Measurements from ENCODE around the gene TRIM59.

The TRIM59 gene

DNA sequence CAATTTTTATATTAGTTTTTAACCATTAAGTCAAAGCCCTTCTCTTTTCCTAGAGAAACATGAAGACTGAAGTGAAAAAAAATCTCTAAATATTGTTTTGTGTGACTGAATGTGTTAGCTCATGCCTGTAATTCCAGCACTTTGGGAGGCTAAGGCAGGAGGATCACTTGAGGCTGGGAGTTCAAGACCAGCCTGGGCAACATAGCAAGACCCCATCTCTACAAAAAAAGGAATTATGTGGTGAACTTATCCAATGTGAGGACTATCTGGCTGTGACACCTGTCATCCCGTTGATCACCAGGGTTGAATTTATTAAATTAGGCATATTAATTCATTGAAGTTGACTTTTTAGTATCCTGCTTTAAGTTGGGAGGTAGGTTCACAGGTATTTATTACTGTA lies 37.1 kb downstream of the TRIM59 start:
- H3K4me3 ChIP-seq, result no peak overlapping the region
- no peak overlapping the region for H3K27ac ChIP-seq
- TF ChIP-seq, protein P1, sequence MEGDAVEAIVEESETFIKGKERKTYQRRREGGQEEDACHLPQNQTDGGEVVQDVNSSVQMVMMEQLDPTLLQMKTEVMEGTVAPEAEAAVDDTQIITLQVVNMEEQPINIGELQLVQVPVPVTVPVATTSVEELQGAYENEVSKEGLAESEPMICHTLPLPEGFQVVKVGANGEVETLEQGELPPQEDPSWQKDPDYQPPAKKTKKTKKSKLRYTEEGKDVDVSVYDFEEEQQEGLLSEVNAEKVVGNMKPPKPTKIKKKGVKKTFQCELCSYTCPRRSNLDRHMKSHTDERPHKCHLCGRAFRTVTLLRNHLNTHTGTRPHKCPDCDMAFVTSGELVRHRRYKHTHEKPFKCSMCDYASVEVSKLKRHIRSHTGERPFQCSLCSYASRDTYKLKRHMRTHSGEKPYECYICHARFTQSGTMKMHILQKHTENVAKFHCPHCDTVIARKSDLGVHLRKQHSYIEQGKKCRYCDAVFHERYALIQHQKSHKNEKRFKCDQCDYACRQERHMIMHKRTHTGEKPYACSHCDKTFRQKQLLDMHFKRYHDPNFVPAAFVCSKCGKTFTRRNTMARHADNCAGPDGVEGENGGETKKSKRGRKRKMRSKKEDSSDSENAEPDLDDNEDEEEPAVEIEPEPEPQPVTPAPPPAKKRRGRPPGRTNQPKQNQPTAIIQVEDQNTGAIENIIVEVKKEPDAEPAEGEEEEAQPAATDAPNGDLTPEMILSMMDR (IDR thresholded peaks at IDR 0.05), result no peak
- DNase-seq (ENCODE audit: low spot score), result no peak

DNA sequence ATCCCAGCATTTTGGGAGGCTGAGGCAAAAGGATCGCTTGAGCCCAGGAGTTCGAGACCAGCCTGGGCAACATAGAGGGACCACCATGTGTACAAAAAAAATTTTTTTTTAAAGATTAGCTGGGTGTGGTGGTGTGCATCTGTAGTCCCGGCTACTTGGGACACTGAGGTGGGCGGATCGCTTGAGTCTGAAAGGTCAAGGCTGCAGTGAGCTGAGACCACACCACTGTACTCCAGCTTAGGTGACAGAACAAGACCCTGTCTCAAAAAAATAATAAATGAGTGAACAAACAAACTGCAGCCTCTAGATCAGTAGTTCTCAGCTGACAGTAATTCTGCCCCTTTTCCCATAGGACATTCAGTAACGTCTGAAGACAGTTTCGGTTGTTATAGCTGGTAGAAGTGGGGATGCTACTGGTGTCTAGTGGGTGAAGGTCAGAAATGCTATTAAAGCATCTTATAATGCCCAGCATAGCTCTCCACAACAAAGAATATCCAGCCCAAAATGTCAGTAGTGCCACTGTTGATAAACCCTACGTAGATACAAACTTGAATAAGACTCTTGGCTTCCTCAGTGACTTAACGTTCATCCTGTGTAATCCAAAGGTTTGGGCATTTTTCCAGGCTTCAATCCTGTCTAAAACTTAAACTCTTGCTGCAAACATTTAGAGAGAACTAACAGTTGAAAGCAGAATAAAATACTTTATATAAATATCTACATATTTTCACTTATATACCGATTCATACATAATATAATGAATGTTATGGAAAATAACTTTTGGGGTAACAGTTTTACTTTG lies 39.6 kb downstream of the TRIM59 start:
- H3K4me3 ChIP-seq, result peak overlapping the region; percentile 23
- TF ChIP-seq, protein P1 (IDR thresholded peaks at IDR 0.05), result no peak

DNA sequence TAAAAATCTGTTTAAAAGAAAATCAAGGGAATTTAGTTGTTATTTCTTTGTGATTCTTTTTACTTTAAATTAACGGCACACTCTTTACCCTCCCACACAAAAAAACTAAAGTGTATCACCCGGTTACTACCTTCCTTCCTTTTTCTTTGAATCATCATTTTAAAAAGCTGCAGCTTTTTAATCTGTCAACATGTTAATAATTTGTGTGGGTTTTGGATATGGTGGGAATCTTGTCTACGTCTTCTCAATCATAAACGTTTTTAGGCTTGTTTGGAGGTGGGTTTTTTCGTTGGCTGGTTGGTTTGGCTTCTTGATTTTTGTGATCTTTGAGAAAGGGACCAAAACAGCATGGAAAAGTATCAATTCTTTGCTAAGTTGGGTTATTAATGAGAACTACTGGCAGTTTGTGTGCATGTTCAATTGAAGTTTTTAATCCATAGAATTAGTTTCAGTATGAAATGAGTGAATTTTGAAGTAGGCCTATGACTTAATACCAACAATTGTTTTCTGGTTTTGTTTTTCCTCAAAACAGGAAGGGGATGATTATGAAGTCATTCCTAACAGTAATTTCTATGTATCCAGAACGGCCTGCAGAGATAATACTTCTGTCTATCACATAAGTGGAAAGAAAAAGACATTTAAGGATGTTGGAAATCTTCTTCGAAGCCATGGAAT lies 45.7 kb downstream of the TRIM59 start:
- TF ChIP-seq, protein P1 (IDR thresholded peaks at IDR 0.05), result no peak
- DNase-seq (ENCODE audit: low spot score), result no peak
- Histone ChIP-seq H3K27ac (peak overlapping the region; percentile 60 to 85), H3K4me3 (peak overlapping the region; percentile 91)

More for the DNA sequence above, 39.6 kb downstream of the TRIM59 start:
- H3K27ac ChIP-seq, result peak overlapping the region in 1 of 2 donors; percentile 18
- no peak for DNase-seq (ENCODE audit: low spot score)

DNA sequence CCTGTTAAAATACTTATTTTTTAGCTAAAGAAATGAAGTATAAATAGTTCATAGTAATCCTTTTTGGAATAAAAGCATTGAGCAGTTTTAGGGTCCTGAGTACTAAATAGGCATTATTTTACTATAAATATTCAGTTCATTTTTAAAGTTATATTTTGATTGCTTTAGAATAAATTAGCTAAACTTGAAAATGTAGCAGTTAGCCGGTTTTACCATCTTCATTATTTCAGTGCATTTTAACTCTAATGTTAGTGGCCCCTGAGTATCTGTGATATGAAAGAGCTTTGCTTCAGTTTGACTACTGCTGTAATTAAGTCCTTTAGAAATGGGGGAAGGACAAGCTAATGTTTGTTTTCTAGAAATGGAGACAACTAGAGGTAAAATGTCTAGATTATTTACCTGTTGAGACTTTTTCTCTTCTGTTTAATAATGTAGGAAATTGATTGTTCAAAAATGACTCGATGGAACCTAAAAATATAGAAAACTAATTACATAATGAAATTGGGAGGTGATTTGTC lies 46.5 kb downstream of the TRIM59 start:
- DNase-seq (ENCODE audit: low spot score), result no peak
- H3K4me3 ChIP-seq, result peak overlapping the region; percentile 91
- TF ChIP-seq, protein P1 (IDR thresholded peaks at IDR 0.05), result no peak
- peak overlapping the region; percentile 60 to 85 for H3K27ac ChIP-seq

DNA sequence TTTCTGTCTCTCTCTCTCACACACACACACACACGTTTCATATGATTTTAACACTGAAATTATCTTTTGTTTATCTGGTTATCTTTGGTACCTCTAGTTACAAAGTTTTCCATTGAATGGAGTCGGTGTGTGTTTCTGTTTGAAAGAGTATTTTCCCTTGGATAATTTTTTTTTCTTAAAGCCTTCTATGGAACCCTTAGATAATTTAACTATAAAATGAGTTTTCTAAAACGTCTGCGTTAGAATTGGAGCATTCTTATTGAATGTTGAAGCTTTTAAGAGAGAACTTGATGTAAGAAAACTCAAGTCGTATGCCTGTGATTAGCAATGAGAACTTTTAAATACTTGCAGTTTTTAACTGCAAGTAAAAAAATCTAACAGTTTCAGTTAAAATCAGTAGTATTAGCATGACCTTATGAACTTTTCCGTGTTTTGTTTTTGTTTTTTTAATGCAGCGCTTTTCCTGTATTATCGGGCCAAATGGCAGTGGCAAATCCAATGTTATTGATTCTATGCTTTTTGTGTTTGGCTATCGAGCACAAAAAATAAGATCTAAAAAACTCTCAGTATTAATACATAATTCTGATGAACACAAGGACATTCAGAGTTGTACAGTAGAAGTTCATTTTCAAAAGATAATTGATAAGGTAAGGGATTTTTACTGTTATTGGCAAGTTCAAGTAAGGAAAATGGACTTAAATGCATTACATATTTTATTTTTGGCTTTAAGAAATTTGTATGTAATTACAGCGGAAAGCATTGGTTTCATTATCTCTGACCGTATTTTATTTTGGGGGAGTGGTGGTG lies 47.2 kb downstream of the TRIM59 start:
- no peak for DNase-seq (ENCODE audit: low spot score)
- peak overlapping the region; percentile 91 for H3K4me3 ChIP-seq
- peak overlapping the region; percentile 85 to 95 for H3K27ac ChIP-seq
- TF ChIP-seq, protein P1 (IDR thresholded peaks at IDR 0.05), result no peak

DNA sequence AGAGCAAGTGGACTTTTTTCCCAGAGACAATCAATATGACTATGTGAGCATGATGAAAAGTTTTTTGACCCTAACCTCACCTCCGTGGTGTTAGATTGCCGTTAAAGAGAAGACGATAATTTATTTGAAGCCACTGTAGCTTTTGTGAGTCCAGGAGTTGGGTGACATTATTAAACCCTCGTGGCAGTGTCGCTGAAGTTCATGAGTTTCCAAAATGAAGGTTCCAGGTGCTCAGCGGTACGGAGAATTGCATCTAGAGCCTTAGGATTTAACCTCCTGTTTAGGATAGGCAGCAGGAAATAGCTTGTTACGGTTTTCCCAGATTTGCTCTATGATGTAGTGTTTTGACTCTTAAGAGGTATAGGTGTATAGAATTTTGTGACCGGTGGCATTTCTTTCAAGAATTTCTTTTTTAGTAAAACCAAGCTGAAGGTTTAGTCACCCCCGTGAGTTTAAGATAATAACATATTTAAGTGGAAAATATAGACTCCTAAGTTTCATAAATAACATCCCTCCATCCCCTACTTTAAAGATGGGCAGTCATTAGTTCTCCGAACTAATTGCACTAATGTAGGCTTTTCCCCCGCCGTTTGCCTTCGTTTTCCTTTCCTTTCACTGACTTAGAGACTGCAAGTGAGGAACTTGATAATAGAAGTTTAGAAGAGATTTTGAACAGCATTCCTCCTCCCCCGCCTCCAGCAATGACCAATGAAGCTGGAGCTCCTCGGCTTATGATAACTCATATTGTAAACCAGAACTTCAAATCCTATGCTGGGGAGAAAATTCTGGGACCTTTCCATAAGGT lies 48.1 kb downstream of the TRIM59 start:
- peak; percentile 75 for DNase-seq (ENCODE audit: low spot score)
- H3K4me3 ChIP-seq, result peak overlapping the region; percentile 91
- TF ChIP-seq, protein P1 (IDR thresholded peaks at IDR 0.05), result no peak
- H3K27ac ChIP-seq, result peak overlapping the region; percentile 85 to 95
